ENCODE measurements around the gene OPCML. TPM values are rescaled to one million over a fixed set of nuclear protein-coding genes. Genes with fewer than 3 reads are reported as not detected.

The OPCML gene
- total RNA-seq, 1 donor from 2014 or later: 0.61 TPM

DNA sequence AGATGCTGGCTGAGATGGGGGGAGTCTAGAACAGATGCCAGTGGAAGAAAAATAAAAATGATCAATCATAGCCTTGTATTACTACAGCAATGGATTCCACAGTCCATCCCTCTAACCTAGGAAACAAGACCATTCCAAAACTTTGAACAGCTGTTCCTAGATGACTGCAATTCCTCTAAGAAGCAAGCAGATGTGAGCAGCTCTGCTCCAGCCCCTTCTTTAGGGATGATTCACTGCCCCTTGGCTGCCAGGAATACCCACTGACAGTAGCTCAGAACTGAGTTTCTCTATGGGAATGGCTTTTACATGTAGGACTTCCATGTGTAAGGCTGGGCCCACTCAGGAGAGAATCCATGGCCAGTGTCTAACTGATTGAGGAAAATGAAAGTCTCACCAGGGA, 943.9 kb downstream of the OPCML start:
- no peak overlapping the region for H3K4me3 Mint-ChIP-seq (ENCODE audit: unreplicated experiment)
- no peak overlapping the region for H3K27ac Mint-ChIP-seq (ENCODE audit: unreplicated experiment)
- no peak for DNase-seq
- no peaks in the 10 kb centered on the region for H3K4me1 Mint-ChIP-seq (ENCODE audit: low read depth, unreplicated experiment)
- TF ChIP-seq CTCF (IDR thresholded peaks at IDR 0.05; ENCODE audit: partially characterized antibody, unreplicated experiment): no peak
- no peaks in the 10 kb centered on the region for H3K9me3 Mint-ChIP-seq (ENCODE audit: unreplicated experiment)
- H3K27me3 Mint-ChIP-seq (ENCODE audit: unreplicated experiment): no peaks in the 10 kb centered on the region
- H3K36me3 Mint-ChIP-seq (ENCODE audit: unreplicated experiment): no peaks in the 10 kb centered on the region

GRCh38 chr11:132587716-132588115, 944.6 kb downstream of the OPCML start:
- TF ChIP-seq CTCF (IDR thresholded peaks at IDR 0.05; ENCODE audit: partially characterized antibody, unreplicated experiment): no peak
- no peaks in the 10 kb centered on the region for H3K27me3 Mint-ChIP-seq (ENCODE audit: unreplicated experiment)
- H3K4me3 Mint-ChIP-seq (ENCODE audit: unreplicated experiment): no peak overlapping the region
- H3K27ac Mint-ChIP-seq (ENCODE audit: unreplicated experiment): no peak overlapping the region
- DNase-seq: no peak
- H3K36me3 Mint-ChIP-seq (ENCODE audit: unreplicated experiment): no peaks in the 10 kb centered on the region
- H3K9me3 Mint-ChIP-seq (ENCODE audit: unreplicated experiment): no peaks in the 10 kb centered on the region
- H3K4me1 Mint-ChIP-seq (ENCODE audit: low read depth, unreplicated experiment): no peaks in the 10 kb centered on the region

- Mint-ChIP-seq H3K4me3 (ENCODE audit: unreplicated experiment) (no peak overlapping the region), H3K9me3 (ENCODE audit: unreplicated experiment) (no peaks in the 10 kb centered on the region), H3K27ac (ENCODE audit: unreplicated experiment) (no peak overlapping the region), H3K27me3 (ENCODE audit: unreplicated experiment) (no peaks in the 10 kb centered on the region), H3K36me3 (ENCODE audit: unreplicated experiment) (no peaks in the 10 kb centered on the region), H3K4me1 (ENCODE audit: low read depth, unreplicated experiment) (no peaks in the 10 kb centered on the region)
- no peak for DNase-seq
- no peak for TF ChIP-seq CTCF (IDR thresholded peaks at IDR 0.05; ENCODE audit: partially characterized antibody, unreplicated experiment)
Measured at GRCh38 chr11:132586801-132587200, 945.5 kb downstream of the OPCML start.

- H3K4me1 Mint-ChIP-seq (ENCODE audit: low read depth, unreplicated experiment): peaks cover 2% of the 10 kb centered on the region
- no peak overlapping the region for H3K27ac Mint-ChIP-seq (ENCODE audit: unreplicated experiment)
- no peak for DNase-seq
- no peaks in the 10 kb centered on the region for H3K27me3 Mint-ChIP-seq (ENCODE audit: unreplicated experiment)
- peaks cover 2% of the 10 kb centered on the region for H3K9me3 Mint-ChIP-seq (ENCODE audit: unreplicated experiment)
- TF ChIP-seq CTCF (IDR thresholded peaks at IDR 0.05; ENCODE audit: partially characterized antibody, unreplicated experiment): no peak
- H3K36me3 Mint-ChIP-seq (ENCODE audit: unreplicated experiment): peaks cover 11% of the 10 kb centered on the region
- no peak overlapping the region for H3K4me3 Mint-ChIP-seq (ENCODE audit: unreplicated experiment)
Measured at GRCh38 chr11:132579634-132580327, 952.5 kb downstream of the OPCML start.

GRCh38 chr11:132579136-132579535, 953.2 kb downstream of the OPCML start:
- peaks cover 2% of the 10 kb centered on the region for H3K9me3 Mint-ChIP-seq (ENCODE audit: unreplicated experiment)
- H3K27me3 Mint-ChIP-seq (ENCODE audit: unreplicated experiment): no peaks in the 10 kb centered on the region
- H3K4me3 Mint-ChIP-seq (ENCODE audit: unreplicated experiment): no peak overlapping the region
- peaks cover 11% of the 10 kb centered on the region for H3K36me3 Mint-ChIP-seq (ENCODE audit: unreplicated experiment)
- TF ChIP-seq CTCF (IDR thresholded peaks at IDR 0.05; ENCODE audit: partially characterized antibody, unreplicated experiment): no peak
- H3K27ac Mint-ChIP-seq (ENCODE audit: unreplicated experiment): no peak overlapping the region
- H3K4me1 Mint-ChIP-seq (ENCODE audit: low read depth, unreplicated experiment): peaks cover 2% of the 10 kb centered on the region
- DNase-seq: no peak
